Endothelial cell of hepatic sinusoid (primary cell): ENCODE measurements around the gene ZNF48.

ENCODE experiments used
- in situ Hi-C: cut with HindIII; loops from 2 replicates; pipeline ENCODE4 v1.10.0; 2017; ENCODE audit warnings: low sequenced_read_pairs

ZNF48 gene

GRCh38 chr16:30401768-30402425 is 6.7 kb downstream of the ZNF48 start:
- in situ Hi-C loops: no loop called here

- in situ Hi-C loops: no loop called here
Observed at GRCh38 chr16:30406795-30407101, 11.5 kb downstream of the ZNF48 start.

- in situ Hi-C loops: no loop called here
Observed at GRCh38 chr16:30407102-30407803, 12.0 kb downstream of the ZNF48 start, which contains the start of gene ZNF771. ZNF771 (plus strand) TSS chr16:30407606; CDS start chr16:30408054, 448 bp downstream.

GRCh38 chr16:30407804-30408534 is 12.7 kb downstream of the ZNF48 start:
- in situ Hi-C loops: no loop called here

GRCh38 chr16:30409125-30410060 is 14.2 kb downstream of the ZNF48 start:
- in situ Hi-C loops: no loop called here

- in situ Hi-C loops: no loop called here
Observed at GRCh38 chr16:30413112-30413806, 18.0 kb downstream of the ZNF48 start.

GRCh38 chr16:30414159-30414558 is 18.9 kb downstream of the ZNF48 start:
- in situ Hi-C loops: no loop called here

- in situ Hi-C loops: no loop called here
Observed at GRCh38 chr16:30416047-30416603, 20.9 kb downstream of the ZNF48 start.

GRCh38 chr16:30416624-30417528 is 21.7 kb downstream of the ZNF48 start:
- in situ Hi-C loops: no loop called here

GRCh38 chr16:30417529-30418349 is 22.5 kb downstream of the ZNF48 start:
- in situ Hi-C loops: no loop called here

GRCh38 chr16:30418350-30419181 is 23.3 kb downstream of the ZNF48 start:
- in situ Hi-C loops: no loop called here

GRCh38 chr16:30421010-30421409 is 25.8 kb downstream of the ZNF48 start:
- in situ Hi-C loops: loop anchor here (10.0 kb wide), 1 partner anchor 94 kb away; no protein-coding TSS in a partner anchor

- in situ Hi-C loops: loop anchor here (10.0 kb wide), 1 partner anchor 87 kb away; no protein-coding TSS in a partner anchor
Observed at GRCh38 chr16:30428055-30428454, 32.8 kb downstream of the ZNF48 start.

- in situ Hi-C loops: loop anchor here (10.0 kb wide), 1 partner anchor 85 kb away; no protein-coding TSS in a partner anchor
Observed at GRCh38 chr16:30429418-30429677, 34.1 kb downstream of the ZNF48 start.

- in situ Hi-C loops: loop anchor here (10.0 kb wide), 1 partner anchor 85 kb away; no protein-coding TSS in a partner anchor
Observed at GRCh38 chr16:30429678-30430427, 34.6 kb downstream of the ZNF48 start, which contains the start of gene DCTPP1. DCTPP1 (minus strand) TSS chr16:30430030; CDS start chr16:30429980, 50 bp downstream.

- in situ Hi-C loops: no loop called here
Observed at GRCh38 chr16:30430428-30430970, 35.3 kb downstream of the ZNF48 start.
